ENCODE data around the gene PARL. TPM values are rescaled to one million over a fixed set of nuclear protein-coding genes. Genes with fewer than 3 reads are reported as not detected.

The PARL gene
- total and polyA plus RNA-seq, 10 donors: 34.5 to 119 (median 56.5) TPM

GRCh38 chr3:183907176-183907575 is 22.5 kb upstream of the PARL start:
- intact Hi-C loops (cut with DNase I; ENCODE audit: low total_unique reads): no loop called here
- WGBS, 5 donors: 52 to 60% (median 55%) methylated on average over 6 of the region's 6 CpGs
- H3K4me3 ChIP-seq: no peak overlapping the region
- no peaks in the 10 kb centered on the region for H3K4me1 ChIP-seq
- H3K27ac ChIP-seq: no peak overlapping the region
- H3K9me3 ChIP-seq: no peaks in the 10 kb centered on the region
- peaks cover 0 to 9% (median 0%) of the 10 kb centered on the region in 7 donors for H3K27me3 ChIP-seq (replicated peaks in 1 of 7)
- no peaks in the 10 kb centered on the region for H3K36me3 ChIP-seq
- DNase-seq: no peak
- TF ChIP-seq POLR2A (IDR thresholded peaks at IDR 0.05) (no peak), POLR2AphosphoS5 (IDR thresholded peaks at IDR 0.05) (no peak), CTCF (IDR thresholded peaks at IDR 0.05 in 8 of 11, conservative IDR thresholded peaks at IDR 0.05 in 3 of 11) (no peak)

GRCh38 chr3:183906234-183906921 is 21.7 kb upstream of the PARL start:
- H3K27ac ChIP-seq: no peak overlapping the region
- no peaks in the 10 kb centered on the region for H3K36me3 ChIP-seq
- DNase-seq: no peak
- no peaks in the 10 kb centered on the region for H3K9me3 ChIP-seq
- intact Hi-C loops (cut with DNase I; ENCODE audit: low total_unique reads): no loop called here
- 73 to 81% (median 79%) methylated on average over 12 to 13 of the region's 13 CpGs for WGBS, 5 donors
- no peak overlapping the region for H3K4me3 ChIP-seq
- H3K4me1 ChIP-seq: no peaks in the 10 kb centered on the region
- TF ChIP-seq POLR2AphosphoS5 (IDR thresholded peaks at IDR 0.05) (no peak), CTCF (IDR thresholded peaks at IDR 0.05 in 8 of 11, conservative IDR thresholded peaks at IDR 0.05 in 3 of 11) (no peak), POLR2A (IDR thresholded peaks at IDR 0.05) (no peak)
- H3K27me3 ChIP-seq (replicated peaks in 1 of 7): peaks cover 0 to 9% (median 0%) of the 10 kb centered on the region in 7 donors

DNA sequence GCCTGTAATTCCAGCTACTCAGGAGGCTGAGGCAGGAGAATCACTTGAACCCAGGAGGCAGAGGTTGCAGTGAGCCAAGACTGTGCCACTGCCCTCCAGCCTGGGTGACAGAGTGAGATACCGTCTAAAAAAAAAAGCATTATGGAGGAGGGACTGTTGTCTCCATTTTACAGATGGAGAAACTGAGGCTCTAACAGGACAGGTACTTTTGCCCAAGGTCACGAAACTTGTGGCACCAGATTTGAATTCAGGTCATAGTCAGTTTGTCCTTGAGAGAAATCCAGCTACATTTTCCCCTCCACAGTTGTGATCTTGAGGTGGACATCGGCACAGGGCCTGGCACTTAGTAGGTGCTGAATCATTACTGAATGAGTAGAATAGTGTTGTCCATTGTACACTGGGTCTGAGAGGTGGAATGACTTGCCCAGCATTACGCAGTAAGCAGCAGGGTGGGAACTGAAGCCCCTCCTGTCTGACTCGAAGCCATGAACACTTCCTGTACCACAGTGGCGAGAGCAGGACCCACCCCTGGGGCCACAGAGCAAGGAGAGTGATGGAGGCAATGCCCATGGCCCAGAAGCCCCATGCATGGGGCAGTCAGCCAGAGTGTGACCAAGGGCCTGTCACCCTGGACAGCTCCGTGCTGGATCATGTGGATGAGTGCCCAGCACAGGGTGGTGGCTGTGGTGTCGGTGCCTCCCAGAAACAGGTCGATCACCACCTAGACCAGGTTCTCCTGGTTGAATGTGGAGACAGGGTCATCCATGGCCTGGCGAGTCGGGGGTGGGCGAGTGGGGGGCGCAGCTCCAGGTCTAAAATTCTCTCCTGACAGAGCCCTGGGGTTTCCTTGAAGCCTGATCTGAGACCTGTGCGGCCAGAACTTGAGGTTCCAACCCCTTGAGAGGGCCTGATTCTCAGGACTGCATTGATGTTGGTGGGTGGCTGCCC is 20.4 kb upstream of the PARL start:
- Histone ChIP-seq H3K27ac (no peak overlapping the region), H3K27me3 (replicated peaks in 1 of 7) (peaks cover 0 to 9% (median 0%) of the 10 kb centered on the region in 7 donors), H3K9me3 (no peaks in the 10 kb centered on the region), H3K36me3 (no peaks in the 10 kb centered on the region), H3K4me1 (no peaks in the 10 kb centered on the region), H3K4me3 (no peak overlapping the region)
- no peak for DNase-seq
- intact Hi-C loops (cut with DNase I; ENCODE audit: low total_unique reads): no loop called here
- WGBS, 5 donors: 70 to 82% (median 71%) methylated on average over 8 to 14 of the region's 14 CpGs
- TF ChIP-seq CTCF (IDR thresholded peaks at IDR 0.05 in 8 of 11, conservative IDR thresholded peaks at IDR 0.05 in 3 of 11) (no peak), POLR2AphosphoS5 (IDR thresholded peaks at IDR 0.05) (no peak), POLR2A (IDR thresholded peaks at IDR 0.05) (no peak)

- peaks cover 0 to 8% (median 2%) of the 10 kb centered on the region in 6 donors for H3K4me1 ChIP-seq
- H3K9me3 ChIP-seq: peaks cover 0 to 5% (median 0%) of the 10 kb centered on the region in 8 donors
- WGBS, 5 donors: 56 to 74% (median 67%) methylated on average over 11 of the region's 11 CpGs
- TF ChIP-seq CTCF (IDR thresholded peaks at IDR 0.05 in 8 of 11, conservative IDR thresholded peaks at IDR 0.05 in 3 of 11): no peak
- TF ChIP-seq POLR2A (IDR thresholded peaks at IDR 0.05): no peak
- no peak for TF ChIP-seq POLR2AphosphoS5 (IDR thresholded peaks at IDR 0.05)
- H3K36me3 ChIP-seq: no peaks in the 10 kb centered on the region
- H3K27ac ChIP-seq: no peak overlapping the region
- H3K4me3 ChIP-seq: no peak overlapping the region
- DNase-seq: peak; percentile 47
- intact Hi-C loops (cut with DNase I; ENCODE audit: low total_unique reads): loop anchor here (5.0 kb wide), 1 partner anchor 119 kb away; the partner anchor contains the start of gene ABCC5
- H3K27me3 ChIP-seq (replicated peaks in 1 of 7): peaks cover 0 to 35% (median 2%) of the 10 kb centered on the region in 7 donors
These were observed 13.3 kb upstream of the PARL start for GRCh38 chr3:183898028-183898431.

Measured in spleen (tissue), 11 donors.